ENCODE results near the gene NAALADL2.

DNA sequence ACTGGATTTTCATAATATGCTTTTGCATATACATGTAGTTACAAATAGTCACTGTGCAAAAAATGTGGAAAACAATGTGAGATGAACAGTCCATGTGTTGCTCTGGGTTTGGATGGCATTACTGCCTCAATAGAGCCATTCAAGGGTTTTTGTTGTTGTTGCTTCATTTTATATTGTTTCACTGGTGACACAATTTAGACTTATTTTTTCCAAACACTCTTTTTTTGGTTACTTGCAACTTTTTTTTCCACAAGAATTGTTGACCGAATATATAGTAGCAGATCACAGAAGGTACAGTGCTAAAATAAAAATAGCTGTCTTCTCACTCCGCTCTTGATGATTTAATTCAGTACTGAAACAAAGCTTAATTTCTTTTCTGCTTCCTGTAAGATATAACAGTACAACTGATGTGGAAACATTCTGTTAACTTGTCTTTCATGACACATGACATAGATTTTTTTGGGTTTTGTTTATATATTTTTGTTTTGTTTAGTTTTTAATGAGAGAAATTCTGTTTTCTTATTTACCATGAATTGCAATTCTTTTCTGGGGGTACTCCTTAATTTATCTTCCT lies 618.6 kb downstream of the NAALADL2 start:
- TF ChIP-seq EZH2 (IDR thresholded peaks at IDR 0.05; ENCODE audit: low read depth, low read length, severe bottlenecking), result no peak
- TF ChIP-seq POLR2A (IDR thresholded peaks at IDR 0.05; ENCODE audit: control extremely low read depth in 1 of 2, low read depth in 2 of 2, low read length in 2 of 2), result no peak
- TF ChIP-seq, protein P1, sequence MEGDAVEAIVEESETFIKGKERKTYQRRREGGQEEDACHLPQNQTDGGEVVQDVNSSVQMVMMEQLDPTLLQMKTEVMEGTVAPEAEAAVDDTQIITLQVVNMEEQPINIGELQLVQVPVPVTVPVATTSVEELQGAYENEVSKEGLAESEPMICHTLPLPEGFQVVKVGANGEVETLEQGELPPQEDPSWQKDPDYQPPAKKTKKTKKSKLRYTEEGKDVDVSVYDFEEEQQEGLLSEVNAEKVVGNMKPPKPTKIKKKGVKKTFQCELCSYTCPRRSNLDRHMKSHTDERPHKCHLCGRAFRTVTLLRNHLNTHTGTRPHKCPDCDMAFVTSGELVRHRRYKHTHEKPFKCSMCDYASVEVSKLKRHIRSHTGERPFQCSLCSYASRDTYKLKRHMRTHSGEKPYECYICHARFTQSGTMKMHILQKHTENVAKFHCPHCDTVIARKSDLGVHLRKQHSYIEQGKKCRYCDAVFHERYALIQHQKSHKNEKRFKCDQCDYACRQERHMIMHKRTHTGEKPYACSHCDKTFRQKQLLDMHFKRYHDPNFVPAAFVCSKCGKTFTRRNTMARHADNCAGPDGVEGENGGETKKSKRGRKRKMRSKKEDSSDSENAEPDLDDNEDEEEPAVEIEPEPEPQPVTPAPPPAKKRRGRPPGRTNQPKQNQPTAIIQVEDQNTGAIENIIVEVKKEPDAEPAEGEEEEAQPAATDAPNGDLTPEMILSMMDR (IDR thresholded peaks at IDR 0.05; ENCODE audit: control extremely low read depth in 1 of 3, insufficient read depth in 1 of 3, low read depth in 1 of 3, low read length in 3 of 3), result no peak
- no peak for TF ChIP-seq POLR2AphosphoS5 (IDR thresholded peaks at IDR 0.05; ENCODE audit: low read depth, low read length)
- TF ChIP-seq, protein P2, sequence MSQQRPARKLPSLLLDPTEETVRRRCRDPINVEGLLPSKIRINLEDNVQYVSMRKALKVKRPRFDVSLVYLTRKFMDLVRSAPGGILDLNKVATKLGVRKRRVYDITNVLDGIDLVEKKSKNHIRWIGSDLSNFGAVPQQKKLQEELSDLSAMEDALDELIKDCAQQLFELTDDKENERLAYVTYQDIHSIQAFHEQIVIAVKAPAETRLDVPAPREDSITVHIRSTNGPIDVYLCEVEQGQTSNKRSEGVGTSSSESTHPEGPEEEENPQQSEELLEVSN (IDR thresholded peaks at IDR 0.05), result no peak
- no peak for TF ChIP-seq SRF (IDR thresholded peaks at IDR 0.05; ENCODE audit: low read depth, low read length)
- TF ChIP-seq, protein P3, sequence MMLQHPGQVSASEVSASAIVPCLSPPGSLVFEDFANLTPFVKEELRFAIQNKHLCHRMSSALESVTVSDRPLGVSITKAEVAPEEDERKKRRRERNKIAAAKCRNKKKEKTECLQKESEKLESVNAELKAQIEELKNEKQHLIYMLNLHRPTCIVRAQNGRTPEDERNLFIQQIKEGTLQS (IDR thresholded peaks at IDR 0.05; ENCODE audit: insufficient read depth, low read depth, low read length), result no peak
- no peak for TF ChIP-seq CHD1 (IDR thresholded peaks at IDR 0.05; ENCODE audit: low read depth, low read length)
- no peak for TF ChIP-seq TAF1 (IDR thresholded peaks at IDR 0.05; ENCODE audit: low read depth, low read length)
- TF ChIP-seq JUND (IDR thresholded peaks at IDR 0.05; ENCODE audit: low read length), result no peak
